GM23338 (cell line): ENCODE data around the gene EXOC3L4. TPM values are rescaled to one million over a fixed set of nuclear protein-coding genes. Genes with fewer than 3 reads are reported as not detected.
A peak's percentile ranks its signal among the peaks of the same experiment; 100 is the strongest.

ENCODE experiments used
- ATAC-seq: fragments of 200-7000 bp; cut with Tn5 transposase; 3 replicates; pipeline ENCODE4 v1.9.1; 2020
- DNase-seq: peaks from one replicate; pipeline ENCODE4 v3.0.0-alpha.2; 2015; ENCODE audit warnings: low spot score
- H2AFZ ChIP-seq: fragments of 200-600 bp; sonication (generic); 2 replicates; pipeline ENCODE4 v1.8.0; 2016; ENCODE audit warnings: antibody characterized with exemption, mild to moderate bottlenecking, moderate library complexity
- H3F3A ChIP-seq: fragments of 200-600 bp; sonication (generic); replicated peaks from 2 replicates; pipeline ENCODE4 v1.8.0; 2017; ENCODE audit warnings: antibody characterized with exemption, mixed run types, low read depth
- H3K27ac ChIP-seq: fragments of 200-600 bp; sonication (generic); 2 replicates; pipeline ENCODE4 v1.6.1; 2016; ENCODE audit warnings: low read depth
- H3K27me3 ChIP-seq: fragments of 200-600 bp; sonication (generic); 2 replicates; pipeline ENCODE4 v1.8.0; 2016; ENCODE audit warnings: mild to moderate bottlenecking, mixed run types, moderate library complexity; ENCODE audit not compliant: insufficient read depth
- H3K36me3 ChIP-seq: fragments of 200-600 bp; sonication (generic); 2 replicates; pipeline ENCODE4 v1.8.0; 2016; ENCODE audit warnings: mild to moderate bottlenecking; ENCODE audit not compliant: insufficient read depth
- H3K4me1 ChIP-seq: fragments of 200-600 bp; sonication (generic); 2 replicates; pipeline ENCODE4 v1.8.0; 2016; ENCODE audit warnings: mild to moderate bottlenecking, moderate library complexity; ENCODE audit not compliant: insufficient read depth
- H3K4me2 ChIP-seq: fragments of 200-600 bp; sonication (generic); 2 replicates; pipeline ENCODE4 v1.7.1; 2017; ENCODE audit warnings: mixed run types
- H3K4me3 ChIP-seq: fragments of 200-600 bp; sonication (generic); 2 replicates; pipeline ENCODE4 v1.6.1; 2016; ENCODE audit warnings: mixed run types
- H3K79me2 ChIP-seq: fragments of 200-600 bp; sonication (generic); replicated peaks from 2 replicates; pipeline ENCODE4 v1.8.0; 2017; ENCODE audit warnings: mild to moderate bottlenecking; ENCODE audit not compliant: insufficient read depth
- H3K9me2 ChIP-seq: fragments of 200-600 bp; sonication (generic); 2 replicates; pipeline ENCODE4 v1.8.0; 2017; ENCODE audit not compliant: insufficient read depth
- H4K20me1 ChIP-seq: fragments of 200-600 bp; sonication (generic); replicated peaks from 2 replicates; pipeline ENCODE4 v1.8.0; 2017; ENCODE audit warnings: mild to moderate bottlenecking; ENCODE audit not compliant: insufficient read depth
- H3K27ac Mint-ChIP-seq: 2 replicates; pipeline ENCODE4 v1.8.0; 2020; ENCODE audit warnings: inconsistent platforms, mild to moderate bottlenecking, moderate library complexity, mixed read lengths
- H3K27me3 Mint-ChIP-seq: 3 replicates; pipeline ENCODE4 v1.8.0; 2022; ENCODE audit warnings: low read depth, mild to moderate bottlenecking, moderate library complexity, mixed read lengths, inconsistent platforms; ENCODE audit not compliant: insufficient read depth, poor library complexity
- H3K36me3 Mint-ChIP-seq: 3 replicates; pipeline ENCODE4 v1.8.0; 2021; ENCODE audit warnings: low read depth, mild to moderate bottlenecking, inconsistent platforms, moderate library complexity, mixed read lengths
- H3K4me1 Mint-ChIP-seq: 3 replicates; pipeline ENCODE4 v1.8.0; 2020; ENCODE audit warnings: mild to moderate bottlenecking, inconsistent platforms, mixed read lengths
- H3K4me3 Mint-ChIP-seq: 3 replicates; pipeline ENCODE4 v1.8.0; 2021; ENCODE audit warnings: moderate library complexity, mild to moderate bottlenecking, inconsistent platforms, mixed read lengths
- H3K9me3 Mint-ChIP-seq: 3 replicates; pipeline ENCODE4 v1.8.0; 2020; ENCODE audit warnings: moderate library complexity, mild to moderate bottlenecking, inconsistent platforms, mixed read lengths
- CTCF ChIP-seq, 2 experiments: fragments of 200-600 bp in 1 of 2; sonication (generic) in 1 of 2; conservative IDR thresholded peaks; 2 replicates each; pipeline versions ENCODE4 v1.5.1 to v1.6.1; 2016 to 2017; ENCODE audit warnings: antibody characterized with exemption in 2 of 2, low read depth in 2 of 2, mild to moderate bottlenecking in 2 of 2, moderate library complexity in 1 of 2
- EZH2 ChIP-seq: fragments of 200-600 bp; sonication (generic); IDR thresholded peaks from one replicate; pipeline ENCODE4 v1.8.0; 2017; ENCODE audit warnings: antibody characterized with exemption, mild to moderate bottlenecking, low read depth; ENCODE audit not compliant: unreplicated experiment
- EZH2phosphoT487 ChIP-seq: fragments of 200-600 bp; sonication (generic); IDR thresholded peaks from one replicate; pipeline ENCODE4 v1.8.1; 2018; ENCODE audit warnings: antibody characterized with exemption; ENCODE audit not compliant: unreplicated experiment
- JUNB ChIP-seq: IDR thresholded peaks from one replicate; pipeline ENCODE4 v1.6.1; 2016; ENCODE audit warnings: antibody characterized with exemption; ENCODE audit not compliant: unreplicated experiment
- NANOG ChIP-seq: IDR thresholded peaks from 2 replicates; pipeline ENCODE4 v1.6.1; 2016; ENCODE audit warnings: antibody characterized with exemption, borderline replicate concordance
- POLR2AphosphoS5 ChIP-seq: IDR thresholded peaks from 2 replicates; pipeline ENCODE4 v1.6.1; 2016; ENCODE audit warnings: antibody characterized with exemption, low read depth
- REST ChIP-seq: IDR thresholded peaks from one replicate; pipeline ENCODE4 v1.6.1; 2018; ENCODE audit warnings: antibody characterized with exemption; ENCODE audit not compliant: unreplicated experiment
- STAT1 ChIP-seq: IDR thresholded peaks from one replicate; pipeline ENCODE4 v1.6.1; 2016; ENCODE audit warnings: antibody characterized with exemption; ENCODE audit not compliant: unreplicated experiment
- ZNF114 ChIP-seq: fragments of 250-450 bp; sonication (Bioruptor Pico); IDR thresholded peaks from 2 replicates; pipeline ENCODE4 v1.5.0; 2020; ENCODE audit warnings: mild to moderate bottlenecking, moderate library complexity
- ZNF331 ChIP-seq: fragments of 250-450 bp; sonication (Bioruptor Pico); IDR thresholded peaks from 2 replicates; pipeline ENCODE4 v1.5.0; 2020; ENCODE audit warnings: low read depth, mild to moderate bottlenecking, moderate library complexity
- polyA plus RNA-seq: library from polyadenylated mRNA; unstranded; fragments of >200 nt; fragmentation: Nextera tagmentation; extraction: Ambion mirVana; gene quantifications from 2 replicates; pipeline ENCODE4 v1.2.1, GENCODE V29; 2016
- total RNA-seq: library from RNA; depleted of rRNA; stranded (reverse); fragments of >200 nt; shearing (Covaris generic); gene quantifications from 2 replicates; pipeline ENCODE4 v1.2.3, GENCODE V29; 2014
- TF ChIP-seq, protein P1 (sequence below): IDR thresholded peaks from 2 replicates; pipeline ENCODE4 v1.6.1; 2016; ENCODE audit warnings: antibody characterized with exemption

EXOC3L4 gene
- total and polyA plus RNA-seq, 2 experiments from 2014 or later, result not detected

DNA sequence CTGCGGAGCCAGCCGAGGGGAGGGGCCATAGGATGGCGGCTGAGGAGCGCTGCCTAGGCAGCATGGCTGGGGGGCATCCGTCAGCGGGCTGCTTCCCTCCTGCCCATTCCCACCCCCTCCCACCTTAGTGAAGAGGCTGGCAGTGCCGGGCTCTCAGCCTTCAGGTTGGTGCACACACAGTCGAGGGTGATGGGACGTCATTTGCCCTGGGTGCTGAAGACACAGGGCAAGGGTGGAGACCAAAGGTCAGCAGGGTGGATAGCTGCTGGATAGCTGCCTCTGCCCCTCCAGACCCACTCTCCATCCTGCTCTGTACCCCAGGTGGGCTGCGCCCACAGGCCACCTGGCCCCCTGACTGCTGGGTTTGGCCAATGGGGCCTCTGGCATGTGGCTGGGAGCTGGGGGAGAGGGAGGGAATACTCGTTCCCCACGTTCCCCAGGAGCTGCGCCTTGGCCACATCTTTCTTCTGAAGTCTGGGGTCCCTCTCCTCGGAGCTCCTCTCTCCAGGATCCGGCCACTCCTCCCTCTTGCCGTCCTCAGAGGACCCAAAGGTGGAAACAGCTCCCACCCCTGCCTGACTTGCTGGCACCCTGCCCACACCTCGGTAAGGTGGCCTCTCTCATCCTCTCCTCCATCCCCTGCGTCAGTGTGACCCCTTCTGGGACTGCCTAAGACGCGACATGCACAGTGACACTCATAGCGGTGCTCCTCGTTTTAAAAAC lies 26.0 kb upstream of the EXOC3L4 start:
- no peaks in the 10 kb centered on the region for H3K27me3 ChIP-seq
- ATAC-seq (no peak), DNase-seq (no peak)
- H3K27ac ChIP-seq, result no peak overlapping the region
- H3K4me1 Mint-ChIP-seq, result peaks cover 3% of the 10 kb centered on the region; the same call in 2 of the 3 replicates
- no peaks in the 10 kb centered on the region for H3K9me3 Mint-ChIP-seq
- H3K27me3 Mint-ChIP-seq, result peaks cover 6% of the 10 kb centered on the region
- no peaks in the 10 kb centered on the region for H3F3A ChIP-seq
- H3K36me3 ChIP-seq, result no peaks in the 10 kb centered on the region
- H3K4me2 ChIP-seq, result no peak overlapping the region
- no peak overlapping the region for H3K4me3 ChIP-seq
- no peaks in the 10 kb centered on the region for H4K20me1 ChIP-seq
- TF ChIP-seq NANOG (no peak), CTCF (conservative IDR thresholded peaks at IDR 0.05; ENCODE audit: low read depth in 2 of 2) (peak in 1 of 2 experiments; percentile 34; a peak in 1 of 4 replicates), POLR2AphosphoS5 (no peak), ZNF331 (CRISPR knock-in tag) (no peak), EZH2phosphoT487 (no peak)
- TF ChIP-seq, protein P1, sequence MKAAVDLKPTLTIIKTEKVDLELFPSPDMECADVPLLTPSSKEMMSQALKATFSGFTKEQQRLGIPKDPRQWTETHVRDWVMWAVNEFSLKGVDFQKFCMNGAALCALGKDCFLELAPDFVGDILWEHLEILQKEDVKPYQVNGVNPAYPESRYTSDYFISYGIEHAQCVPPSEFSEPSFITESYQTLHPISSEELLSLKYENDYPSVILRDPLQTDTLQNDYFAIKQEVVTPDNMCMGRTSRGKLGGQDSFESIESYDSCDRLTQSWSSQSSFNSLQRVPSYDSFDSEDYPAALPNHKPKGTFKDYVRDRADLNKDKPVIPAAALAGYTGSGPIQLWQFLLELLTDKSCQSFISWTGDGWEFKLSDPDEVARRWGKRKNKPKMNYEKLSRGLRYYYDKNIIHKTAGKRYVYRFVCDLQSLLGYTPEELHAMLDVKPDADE, result no peak
- H3K79me2 ChIP-seq, result no peaks in the 10 kb centered on the region
- H3K27ac Mint-ChIP-seq, result no peak overlapping the region
- no peaks in the 10 kb centered on the region for H3K4me1 ChIP-seq
- H3K4me3 Mint-ChIP-seq, result no peak overlapping the region
- H3K9me2 ChIP-seq, result no peaks in the 10 kb centered on the region
- no peaks in the 10 kb centered on the region for H3K36me3 Mint-ChIP-seq
- H2AFZ ChIP-seq, result no peak overlapping the region

- no peak overlapping the region for H3K4me2 ChIP-seq
- H3K4me1 Mint-ChIP-seq, result peaks cover 3% of the 10 kb centered on the region; the same call in 2 of the 3 replicates
- H3K36me3 ChIP-seq, result no peaks in the 10 kb centered on the region
- no peaks in the 10 kb centered on the region for H3K9me2 ChIP-seq
- H3K27me3 Mint-ChIP-seq, result peaks cover 11% of the 10 kb centered on the region
- no peak overlapping the region for H3K27ac Mint-ChIP-seq
- H3F3A ChIP-seq, result no peaks in the 10 kb centered on the region
- H3K4me3 ChIP-seq, result no peak overlapping the region
- H3K4me1 ChIP-seq, result no peaks in the 10 kb centered on the region; the same call in 1 of the 2 replicates
- H3K79me2 ChIP-seq, result no peaks in the 10 kb centered on the region
- no peaks in the 10 kb centered on the region for H3K9me3 Mint-ChIP-seq
- H4K20me1 ChIP-seq, result no peaks in the 10 kb centered on the region
- DNase-seq, result no peak
- no peak overlapping the region for H2AFZ ChIP-seq
- no peak for ATAC-seq
- H3K27ac ChIP-seq, result no peak overlapping the region
- no peaks in the 10 kb centered on the region for H3K36me3 Mint-ChIP-seq
- H3K4me3 Mint-ChIP-seq, result no peak overlapping the region
- H3K27me3 ChIP-seq, result 0 out of 2 replicates have a peak, but pooled peaks cover 5% of the 10 kb centered on the region
- no peak for TF ChIP-seq EZH2phosphoT487
- TF ChIP-seq CTCF (conservative IDR thresholded peaks at IDR 0.05; ENCODE audit: low read depth in 2 of 2), result no peak
- TF ChIP-seq STAT1, result no peak
- TF ChIP-seq JUNB, result no peak
- TF ChIP-seq REST, result no peak
- TF ChIP-seq, protein P1, result no peak
- TF ChIP-seq ZNF114 (CRISPR knock-in tag), result no peak
- TF ChIP-seq EZH2, result no peak
- TF ChIP-seq NANOG, result no peak
- no peak for TF ChIP-seq POLR2AphosphoS5
These were observed 24.2 kb upstream of the EXOC3L4 start for GRCh38 chr14:103070263-103070885.
